GM21526 (cell line): Measurements from ENCODE around the gene IRX6.

Experiments
- ATAC-seq: cut with Tn5 transposase; IDR thresholded peaks from one replicate; pipeline ENCODE4 v1.9.1; 2021; ENCODE audit warnings: moderate library complexity; ENCODE audit not compliant: unreplicated experiment, low FRiP score

The IRX6 gene

GRCh38 chr16:55308973-55309372, 15.0 kb upstream of the IRX6 start:
- ATAC-seq = no peak

GRCh38 chr16:55322327-55322726, 1.7 kb upstream of the IRX6 start:
- no peak for ATAC-seq

- no peak for ATAC-seq
These were observed 479 bp downstream of the IRX6 start for GRCh38 chr16:55324285-55325079.

GRCh38 chr16:55325080-55325447, 1.1 kb downstream of the IRX6 start:
- no peak for ATAC-seq

GRCh38 chr16:55325458-55326109, 1.6 kb downstream of the IRX6 start:
- no peak for ATAC-seq

- ATAC-seq = no peak
These were observed 2.5 kb downstream of the IRX6 start for GRCh38 chr16:55326261-55327092.

- ATAC-seq = no peak
These were observed 4.9 kb downstream of the IRX6 start for GRCh38 chr16:55328611-55329569.

GRCh38 chr16:55329791-55330428, 5.9 kb downstream of the IRX6 start:
- ATAC-seq = no peak

GRCh38 chr16:55330781-55331647, 7.0 kb downstream of the IRX6 start:
- ATAC-seq = no peak

- ATAC-seq = no peak
These were observed 7.7 kb downstream of the IRX6 start for GRCh38 chr16:55331648-55332185.

- no peak for ATAC-seq
These were observed 9.7 kb downstream of the IRX6 start for GRCh38 chr16:55333684-55334083.

GRCh38 chr16:55338646-55339045, 14.6 kb downstream of the IRX6 start:
- ATAC-seq = no peak

GRCh38 chr16:55340445-55340844, 16.4 kb downstream of the IRX6 start:
- ATAC-seq = no peak

- no peak for ATAC-seq
These were observed 17.7 kb downstream of the IRX6 start for GRCh38 chr16:55341681-55342080.

GRCh38 chr16:55346475-55346874, 22.5 kb downstream of the IRX6 start:
- ATAC-seq = no peak

GRCh38 chr16:55349867-55350266, 25.9 kb downstream of the IRX6 start:
- ATAC-seq = no peak

- no peak for ATAC-seq
These were observed 27.0 kb downstream of the IRX6 start for GRCh38 chr16:55350984-55351383.

- no peak for ATAC-seq
These were observed 27.9 kb downstream of the IRX6 start for GRCh38 chr16:55351936-55352335.

- ATAC-seq = no peak
These were observed 33.2 kb downstream of the IRX6 start for GRCh38 chr16:55357241-55357640.
